DOHH2 (cell line): Measurements from ENCODE around the gene CCDC40.

Experiments used
- H3F3A ChIP-seq: fragments of 200-600 bp; sonication (generic), shearing (Covaris generic); 2 replicates; pipeline ENCODE4 v1.6.0; 2016; ENCODE audit warnings: antibody characterized with exemption, mild to moderate bottlenecking; ENCODE audit not compliant: control insufficient read depth, insufficient read depth
- H3K27ac ChIP-seq: fragments of 200-600 bp; sonication (generic); 2 replicates; pipeline ENCODE4 v1.5.1; 2014; ENCODE audit warnings: low read depth, mild to moderate bottlenecking, low read length, moderate library complexity
- H3K27me3 ChIP-seq: fragments of 200-600 bp; sonication (generic); 2 replicates; pipeline ENCODE4 v1.6.1; 2014; ENCODE audit warnings: mild to moderate bottlenecking, low read length, mixed read lengths; ENCODE audit not compliant: control insufficient read depth
- H3K36me3 ChIP-seq: fragments of 200-600 bp; sonication (generic); 2 replicates; pipeline ENCODE4 v1.6.1; 2014; ENCODE audit warnings: mild to moderate bottlenecking, low read length, moderate library complexity, mixed read lengths; ENCODE audit not compliant: control insufficient read depth
- H3K4me1 ChIP-seq: fragments of 200-600 bp; sonication (generic); 2 replicates; pipeline ENCODE4 v1.6.1; 2014; ENCODE audit warnings: mild to moderate bottlenecking, low read length, mixed read lengths; ENCODE audit not compliant: control insufficient read depth
- H3K4me2 ChIP-seq: fragments of 200-600 bp; sonication (generic); 2 replicates; pipeline ENCODE4 v1.6.0; 2014; ENCODE audit warnings: mild to moderate bottlenecking, low read length, moderate library complexity
- H3K4me3 ChIP-seq: fragments of 200-600 bp; sonication (generic); 2 replicates; pipeline ENCODE4 v1.5.1; 2014; ENCODE audit warnings: mild to moderate bottlenecking, low read length, mixed read lengths
- H3K79me2 ChIP-seq: fragments of 200-600 bp; sonication (generic); 2 replicates; pipeline ENCODE4 v1.6.1; 2014; ENCODE audit warnings: mild to moderate bottlenecking, low read length, mixed read lengths; ENCODE audit not compliant: control insufficient read depth
- H3K9me2 ChIP-seq: fragments of 200-600 bp; sonication (generic); replicated peaks from 2 replicates; pipeline ENCODE4 v1.6.1; 2014; ENCODE audit warnings: mild to moderate bottlenecking, low read length, mixed read lengths; ENCODE audit not compliant: control insufficient read depth
- H3K9me3 ChIP-seq: fragments of 200-600 bp; sonication (generic); 2 replicates; pipeline ENCODE4 v1.6.1; 2014; ENCODE audit warnings: antibody characterized with exemption, low read length, mixed read lengths; ENCODE audit not compliant: control insufficient read depth, insufficient read depth
- H4K20me1 ChIP-seq: fragments of 200-600 bp; sonication (generic); 2 replicates; pipeline ENCODE4 v1.6.0; 2014; ENCODE audit warnings: low read depth, mild to moderate bottlenecking, antibody characterized with exemption, low read length, moderate library complexity; ENCODE audit not compliant: control insufficient read depth, insufficient read depth
- CTCF ChIP-seq: fragments of 200-600 bp; sonication (generic); IDR thresholded peaks from one replicate; pipeline ENCODE4 v1.5.1; 2014; ENCODE audit warnings: antibody characterized with exemption, mild to moderate bottlenecking, low read depth, low read length; ENCODE audit not compliant: poor library complexity, severe bottlenecking
- EZH2phosphoT487 ChIP-seq: fragments of 200-600 bp; sonication (generic); IDR thresholded peaks from 2 replicates; pipeline ENCODE4 v1.6.1; 2017; ENCODE audit warnings: borderline replicate concordance, mild to moderate bottlenecking, antibody characterized with exemption, low read length, moderate library complexity, mixed read lengths

The CCDC40 gene

DNA sequence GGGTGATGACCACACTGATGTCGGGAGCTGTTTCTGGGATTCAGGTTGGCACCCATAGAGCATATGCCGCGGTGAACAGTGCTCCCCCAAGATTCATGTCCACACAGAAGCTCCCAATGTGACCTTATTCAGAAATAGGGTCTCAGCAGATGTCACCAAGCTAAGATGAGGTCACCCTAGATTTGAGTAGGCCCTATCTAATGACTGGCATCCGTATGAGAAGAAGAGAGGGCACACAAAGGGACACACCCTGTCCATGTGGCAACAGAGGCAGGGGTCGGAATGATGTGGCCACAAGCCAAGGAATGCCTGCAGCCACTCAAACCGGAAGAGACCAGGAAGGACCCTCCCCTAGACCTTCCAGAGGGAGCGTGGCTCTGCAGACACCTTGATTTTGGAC, 36.3 kb upstream of the CCDC40 start:
- Histone ChIP-seq H3K4me1 (peaks cover 10% of the 10 kb centered on the region), H3K27me3 (no peaks in the 10 kb centered on the region), H3F3A (no peaks in the 10 kb centered on the region), H4K20me1 (no peaks in the 10 kb centered on the region), H3K79me2 (no peaks in the 10 kb centered on the region), H3K27ac (no peak overlapping the region), H3K4me2 (no peak overlapping the region), H3K4me3 (no peak overlapping the region), H3K9me2 (no peaks in the 10 kb centered on the region), H3K36me3 (no peaks in the 10 kb centered on the region), H3K9me3 (no peaks in the 10 kb centered on the region)
- TF ChIP-seq EZH2phosphoT487 (no peak), CTCF (no peak)

GRCh38 chr17:80000981-80001775, 35.3 kb upstream of the CCDC40 start:
- no peaks in the 10 kb centered on the region for H3K9me3 ChIP-seq
- TF ChIP-seq CTCF, result no peak
- no peak for TF ChIP-seq EZH2phosphoT487
- H3K9me2 ChIP-seq, result no peaks in the 10 kb centered on the region
- H3K36me3 ChIP-seq, result no peaks in the 10 kb centered on the region
- H3K4me1 ChIP-seq, result peaks cover 10% of the 10 kb centered on the region
- no peaks in the 10 kb centered on the region for H4K20me1 ChIP-seq
- no peaks in the 10 kb centered on the region for H3K27me3 ChIP-seq
- H3K4me2 ChIP-seq, result no peak overlapping the region
- no peak overlapping the region for H3K4me3 ChIP-seq
- H3F3A ChIP-seq, result no peaks in the 10 kb centered on the region
- H3K27ac ChIP-seq, result no peak overlapping the region
- H3K79me2 ChIP-seq, result no peaks in the 10 kb centered on the region

GRCh38 chr17:80002070-80002641, 34.3 kb upstream of the CCDC40 start:
- Histone ChIP-seq H3K36me3 (no peaks in the 10 kb centered on the region), H3K27me3 (no peaks in the 10 kb centered on the region), H3K9me3 (no peaks in the 10 kb centered on the region), H3F3A (no peaks in the 10 kb centered on the region), H4K20me1 (no peaks in the 10 kb centered on the region), H3K27ac (no peak overlapping the region), H3K4me3 (no peak overlapping the region), H3K79me2 (no peaks in the 10 kb centered on the region), H3K4me2 (no peak overlapping the region), H3K9me2 (no peaks in the 10 kb centered on the region), H3K4me1 (peaks cover 5% of the 10 kb centered on the region)
- TF ChIP-seq EZH2phosphoT487, result no peak
- no peak for TF ChIP-seq CTCF
